ENCODE measurements around the gene CD59. TPM values are rescaled to one million over a fixed set of nuclear protein-coding genes. Genes with fewer than 3 reads are reported as not detected.

The CD59 gene
- total RNA-seq, 2 donors from 2014 or later, result 368 to 529 TPM

DNA sequence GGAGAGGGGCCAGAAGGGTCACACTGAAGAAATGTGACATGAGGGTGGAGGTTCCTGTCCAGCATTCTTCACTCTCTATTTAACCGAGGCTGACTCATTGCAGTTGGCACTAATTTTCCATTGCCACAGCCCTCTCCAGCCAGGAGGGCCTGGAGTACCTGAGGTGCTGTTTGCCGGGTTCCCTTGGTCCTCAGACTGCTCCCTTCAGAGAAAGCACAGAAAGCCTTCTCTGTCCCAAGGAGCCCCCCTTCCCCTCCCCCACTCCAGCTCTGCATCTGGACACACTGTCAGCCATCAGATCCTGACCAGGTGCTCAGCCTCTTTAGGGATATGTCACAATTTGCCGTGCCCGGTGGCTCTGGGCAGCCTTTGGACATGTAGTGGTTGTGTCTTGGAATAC lies 32.4 kb downstream of the CD59 start:
- Histone ChIP-seq H3K4me1 (ENCODE audit: control insufficient read depth in 1 of 2, low read depth in 2 of 2) (peaks cover 14 to 28% of the 10 kb centered on the region in 2 donors), H3K9me3 (no peaks in the 10 kb centered on the region), H3K27ac (peak overlapping the region in 1 of 2 donors; percentile 27), H3K36me3 (peaks cover 13% of the 10 kb centered on the region), H3K27me3 (replicated peaks; ENCODE audit: insufficient read depth) (no peaks in the 10 kb centered on the region), H3K4me3 (no peak overlapping the region)
- DNase-seq (ENCODE audit: low spot score) (no peak), ATAC-seq (ENCODE audit: insufficient number of reproducible peaks, low FRiP score, low read depth) (no peak)
- TF ChIP-seq, protein P1, sequence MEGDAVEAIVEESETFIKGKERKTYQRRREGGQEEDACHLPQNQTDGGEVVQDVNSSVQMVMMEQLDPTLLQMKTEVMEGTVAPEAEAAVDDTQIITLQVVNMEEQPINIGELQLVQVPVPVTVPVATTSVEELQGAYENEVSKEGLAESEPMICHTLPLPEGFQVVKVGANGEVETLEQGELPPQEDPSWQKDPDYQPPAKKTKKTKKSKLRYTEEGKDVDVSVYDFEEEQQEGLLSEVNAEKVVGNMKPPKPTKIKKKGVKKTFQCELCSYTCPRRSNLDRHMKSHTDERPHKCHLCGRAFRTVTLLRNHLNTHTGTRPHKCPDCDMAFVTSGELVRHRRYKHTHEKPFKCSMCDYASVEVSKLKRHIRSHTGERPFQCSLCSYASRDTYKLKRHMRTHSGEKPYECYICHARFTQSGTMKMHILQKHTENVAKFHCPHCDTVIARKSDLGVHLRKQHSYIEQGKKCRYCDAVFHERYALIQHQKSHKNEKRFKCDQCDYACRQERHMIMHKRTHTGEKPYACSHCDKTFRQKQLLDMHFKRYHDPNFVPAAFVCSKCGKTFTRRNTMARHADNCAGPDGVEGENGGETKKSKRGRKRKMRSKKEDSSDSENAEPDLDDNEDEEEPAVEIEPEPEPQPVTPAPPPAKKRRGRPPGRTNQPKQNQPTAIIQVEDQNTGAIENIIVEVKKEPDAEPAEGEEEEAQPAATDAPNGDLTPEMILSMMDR (IDR thresholded peaks at IDR 0.05), result no peak

DNA sequence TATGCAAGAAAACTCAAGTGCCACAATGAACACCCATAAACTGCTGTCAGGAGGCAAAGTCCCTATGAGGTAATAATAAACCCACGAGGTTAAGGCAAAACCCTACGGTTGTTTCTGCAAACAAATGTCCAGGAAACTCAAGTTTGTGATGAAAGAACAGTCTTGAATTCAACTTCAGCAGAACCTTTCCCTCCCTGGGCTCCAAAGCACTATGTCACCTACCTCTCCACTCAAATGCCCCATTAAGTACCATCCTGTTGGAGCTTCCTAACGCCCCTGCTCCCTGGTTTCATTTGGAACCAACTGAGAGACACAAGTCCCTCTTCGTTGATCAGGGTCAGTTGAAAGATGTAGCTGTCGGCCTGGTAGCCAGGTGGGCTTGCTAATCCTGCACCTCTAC lies 33.0 kb downstream of the CD59 start:
- H3K9me3 ChIP-seq, result no peaks in the 10 kb centered on the region
- H3K4me1 ChIP-seq (ENCODE audit: control insufficient read depth in 1 of 2, low read depth in 2 of 2), result peaks cover 14 to 34% of the 10 kb centered on the region in 2 donors
- ATAC-seq (ENCODE audit: insufficient number of reproducible peaks, low FRiP score, low read depth), result no peak
- TF ChIP-seq, protein P1 (IDR thresholded peaks at IDR 0.05), result no peak
- H3K27me3 ChIP-seq (replicated peaks; ENCODE audit: insufficient read depth), result no peaks in the 10 kb centered on the region
- no peak for DNase-seq (ENCODE audit: low spot score)
- H3K27ac ChIP-seq, result peak overlapping the region in 1 of 2 donors; percentile 27
- peaks cover 10% of the 10 kb centered on the region for H3K36me3 ChIP-seq
- H3K4me3 ChIP-seq, result no peak overlapping the region

- peaks cover 14 to 37% of the 10 kb centered on the region in 2 donors for H3K4me1 ChIP-seq (ENCODE audit: control insufficient read depth in 1 of 2, low read depth in 2 of 2)
Observed at GRCh38 chr11:33701302-33702230, 34.7 kb downstream of the CD59 start.

GRCh38 chr11:33700502-33701271 lies 35.5 kb downstream of the CD59 start, which contains the start of gene C11orf91:
Gene C11orf91, minus strand, starts transcription at chr11:33700826. Its CDS starts 86 bp downstream, at chr11:33700740.
- Histone ChIP-seq H3K9me3 (no peaks in the 10 kb centered on the region), H3K36me3 (peaks cover 4% of the 10 kb centered on the region), H3K27me3 (replicated peaks; ENCODE audit: insufficient read depth) (no peaks in the 10 kb centered on the region), H3K4me3 (peak within 1 kb of the TSS; percentile 85), H3K27ac (peak within 1 kb of the TSS; percentile 0 to 24), H3K4me1 (ENCODE audit: control insufficient read depth in 1 of 2, low read depth in 2 of 2) (peaks cover 14 to 37% of the 10 kb centered on the region in 2 donors)
- DNase-seq (ENCODE audit: low spot score) (peak; percentile 91), ATAC-seq (ENCODE audit: insufficient number of reproducible peaks, low FRiP score, low read depth) (peak; percentile 64)
- TF ChIP-seq, protein P1 (IDR thresholded peaks at IDR 0.05), result no peak

More at GRCh38 chr11:33701302-33702230, 34.7 kb downstream of the CD59 start:
- no peaks in the 10 kb centered on the region for H3K27me3 ChIP-seq (replicated peaks; ENCODE audit: insufficient read depth)
- no peaks in the 10 kb centered on the region for H3K9me3 ChIP-seq
- TF ChIP-seq, protein P1 (IDR thresholded peaks at IDR 0.05), result no peak
- ATAC-seq (ENCODE audit: insufficient number of reproducible peaks, low FRiP score, low read depth) (peak; percentile 10), DNase-seq (ENCODE audit: low spot score) (no peak)
- peak overlapping the region; percentile 85 for H3K4me3 ChIP-seq
- peak overlapping the region; percentile 0 to 24 for H3K27ac ChIP-seq
- peaks cover 4% of the 10 kb centered on the region for H3K36me3 ChIP-seq
